Measurements from ENCODE around the gene NDUFS5.
"Not testable (repeated sequence)": the region's sequence is repeated elsewhere in the genome, so short reads cannot be mapped to it uniquely, and the experiment has no call there.

NDUFS5 gene

DNA sequence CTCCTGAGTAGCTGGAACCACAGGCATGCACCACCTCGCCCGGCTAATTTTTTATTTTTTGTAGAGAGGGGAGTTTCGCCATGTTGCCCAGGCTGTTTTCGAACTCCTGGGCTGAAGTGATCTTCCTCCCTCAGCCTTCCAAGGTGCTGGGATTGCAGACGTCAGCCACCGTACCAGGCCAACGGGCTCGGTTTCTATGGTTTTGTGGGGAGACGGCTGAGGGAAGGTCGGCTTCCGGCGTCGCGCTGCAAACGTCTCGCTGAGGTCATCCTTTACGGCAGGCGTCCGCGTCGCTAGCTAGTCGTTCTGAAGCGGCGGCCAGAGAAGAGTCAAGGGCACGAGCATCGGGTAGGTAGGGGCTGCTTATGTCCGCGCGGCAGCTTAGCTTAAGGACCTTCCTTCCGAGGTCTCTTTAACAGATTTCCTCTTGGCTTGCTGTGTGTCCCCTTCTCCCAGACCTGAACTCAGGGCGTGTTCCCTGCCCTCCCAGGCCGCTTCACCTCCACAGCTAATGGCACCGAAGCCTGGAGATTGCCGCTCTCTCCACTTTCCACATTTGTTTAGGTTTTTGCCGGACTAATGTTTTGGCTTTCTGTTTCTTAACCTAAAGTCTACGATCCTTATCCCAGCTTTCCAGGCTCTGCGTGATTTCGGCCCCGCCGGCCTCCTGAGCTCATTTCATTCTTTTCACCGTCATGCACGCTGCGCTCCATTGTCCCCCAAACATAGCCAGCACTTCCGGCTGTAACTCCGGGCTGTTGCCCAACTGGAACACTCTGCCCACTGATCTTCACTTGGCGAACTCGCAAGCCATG lies at the start of gene NDUFS5:
Gene NDUFS5, plus strand, starts transcription at position 300 of the 815 bp plus-strand sequence. CDS start 2,375 bp downstream, outside the sequence.
- DNase-seq: peak; percentile 83

DNA sequence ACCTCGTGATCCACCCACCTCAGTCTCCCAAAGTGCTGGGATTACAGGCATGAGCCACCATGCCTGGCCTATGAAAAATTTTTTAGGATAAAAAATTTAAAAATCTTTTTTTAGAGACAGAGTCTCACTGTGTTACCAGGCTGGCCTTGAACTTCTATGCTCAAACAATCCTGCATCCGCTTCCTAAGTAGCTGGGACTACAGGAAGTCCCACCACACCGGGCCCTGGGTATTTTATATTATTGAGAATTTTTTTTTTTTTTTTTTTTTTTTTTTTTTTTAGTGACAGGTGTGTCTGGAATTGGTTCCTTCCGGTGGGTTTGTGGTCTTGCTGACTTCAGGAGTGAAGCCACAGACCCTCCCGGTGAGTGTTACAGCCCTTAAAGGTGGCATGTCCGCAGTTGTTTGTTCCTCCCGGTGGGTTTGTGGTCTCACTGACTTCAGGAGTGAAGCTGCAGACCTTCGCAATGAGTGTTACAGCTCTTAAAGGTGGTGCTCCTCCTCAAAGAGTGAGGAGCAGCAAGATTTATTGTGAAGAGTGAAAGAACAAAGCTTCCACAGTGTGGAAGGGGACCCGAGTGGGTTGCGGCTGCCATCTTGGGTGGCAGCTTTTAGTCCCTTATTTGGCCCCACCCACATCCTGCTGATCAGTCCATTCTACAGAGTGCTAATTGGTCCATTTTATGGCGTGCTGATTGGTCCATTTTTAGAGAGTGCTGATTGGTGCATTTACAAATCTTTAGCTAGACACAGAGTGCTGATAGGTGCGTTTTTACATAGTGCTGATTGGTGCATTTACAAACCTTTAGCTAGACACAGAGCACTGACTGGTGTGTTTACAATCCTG lies 48.5 kb upstream of the NDUFS5 start:
- peak; percentile 84 for DNase-seq

DNA sequence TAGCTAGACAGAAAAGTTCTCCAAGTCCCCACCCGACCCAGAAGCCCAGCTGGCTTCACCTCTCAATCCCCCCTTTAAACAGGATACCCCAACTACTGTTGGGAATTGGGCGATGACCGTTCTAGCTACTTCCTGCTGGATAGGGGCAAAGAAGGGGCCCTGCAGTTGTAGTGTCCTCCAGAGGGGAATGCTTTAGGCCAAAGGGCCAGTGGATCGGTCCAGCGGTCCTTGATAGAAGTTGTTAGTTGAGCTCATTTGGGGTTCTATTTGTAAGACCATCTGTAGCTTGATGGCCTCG lies 48.0 kb upstream of the NDUFS5 start:
- DNase-seq: not testable (repeated sequence)

DNA sequence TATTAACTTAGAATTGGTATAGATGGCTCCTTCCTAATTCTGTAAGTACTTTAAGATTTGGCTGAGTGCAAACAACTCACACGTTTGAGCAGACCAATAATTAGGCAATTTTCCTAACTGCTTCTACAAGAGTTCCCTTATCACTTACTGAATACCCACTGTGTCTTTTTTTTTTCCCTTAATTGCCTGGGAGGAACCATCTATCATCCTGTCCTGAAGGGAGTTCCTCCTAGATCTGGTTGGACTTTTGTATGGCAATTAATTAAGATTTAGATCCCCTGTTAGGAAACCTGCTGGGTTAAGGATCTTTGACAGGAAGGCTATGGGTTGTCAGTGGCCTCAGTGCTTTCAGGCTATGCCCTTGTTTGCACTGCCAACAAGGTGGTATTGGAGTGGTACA lies 46.8 kb upstream of the NDUFS5 start:
- not testable (repeated sequence) for DNase-seq

DNA sequence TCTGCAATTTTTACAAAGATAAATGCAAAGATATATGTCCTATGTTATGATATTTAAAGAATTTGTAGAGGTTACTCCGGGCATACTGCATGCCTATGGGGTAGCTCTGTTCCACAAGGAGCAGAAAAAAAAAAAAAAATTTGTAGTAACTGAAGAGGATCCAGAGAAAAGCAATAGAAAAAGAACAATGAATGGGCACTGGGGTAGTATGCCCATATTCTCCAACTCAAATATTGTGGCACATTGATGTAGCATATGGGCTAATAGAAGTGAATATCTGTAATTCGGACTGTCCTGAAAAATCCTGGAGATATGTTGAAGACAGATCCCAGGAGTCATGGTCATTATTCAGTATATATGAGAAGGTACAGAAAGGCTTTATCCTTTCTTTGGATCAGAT lies 36.2 kb upstream of the NDUFS5 start:
- no peak for DNase-seq

DNA sequence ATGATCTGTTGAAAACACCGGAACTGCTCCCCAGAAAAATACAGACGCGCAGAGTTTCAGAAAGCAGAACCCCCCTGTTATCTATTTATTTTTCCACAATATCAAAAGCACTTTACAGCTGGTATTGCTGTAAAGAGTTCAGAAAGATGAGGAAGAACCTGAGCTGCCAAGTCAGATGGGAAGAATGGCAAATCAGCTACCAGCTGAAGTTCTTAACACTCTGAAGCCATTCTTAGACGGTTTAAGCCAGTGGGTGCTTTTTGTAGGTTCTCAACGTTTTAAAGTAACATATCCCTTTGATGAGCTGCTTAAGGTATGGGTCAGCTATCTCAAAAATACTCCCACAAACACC lies 35.8 kb upstream of the NDUFS5 start:
- no peak for DNase-seq

DNA sequence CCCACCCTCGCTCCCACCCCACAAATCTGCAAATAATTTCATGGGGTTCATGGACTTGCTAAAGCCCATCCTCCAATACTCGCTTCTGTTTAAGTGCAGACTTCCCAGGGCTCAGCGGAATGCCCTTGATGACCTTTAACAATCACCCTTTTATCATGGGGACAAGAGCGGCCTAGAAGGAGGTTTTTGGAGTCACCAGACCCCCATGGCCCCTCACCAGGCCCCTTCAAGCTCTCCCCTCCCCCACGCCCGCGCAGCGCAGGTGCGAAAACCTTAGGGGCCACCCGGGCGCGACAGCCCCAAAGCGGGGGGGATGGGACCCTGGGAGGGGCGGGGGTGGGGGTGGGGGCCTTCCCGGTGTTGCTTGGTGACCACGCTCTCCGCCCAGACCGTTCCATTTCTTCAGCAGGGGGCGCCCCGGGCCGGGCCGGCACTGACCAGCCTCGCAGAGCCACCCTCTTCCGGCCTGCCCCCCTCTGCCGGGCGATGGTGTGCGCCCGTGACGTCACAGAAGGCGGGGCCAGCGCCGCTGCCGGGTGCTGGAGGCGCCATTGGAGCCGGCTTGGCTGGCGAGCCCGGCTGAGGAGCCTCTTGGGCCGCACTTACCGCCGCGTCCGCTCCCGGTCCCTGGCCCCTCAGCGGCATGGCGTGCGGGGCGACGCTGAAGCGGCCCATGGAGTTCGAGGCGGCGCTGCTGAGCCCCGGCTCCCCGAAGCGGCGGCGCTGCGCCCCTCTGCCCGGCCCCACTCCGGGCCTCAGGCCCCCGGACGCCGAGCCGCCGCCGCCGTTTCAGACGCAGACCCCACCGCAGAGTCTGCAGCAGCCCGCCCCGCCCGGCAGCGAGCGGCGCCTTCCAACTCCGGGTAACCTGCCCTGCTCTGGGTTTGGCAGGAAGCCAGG lies 35.2 kb upstream of the NDUFS5 start, which contains the start of gene AKIRIN1:
Gene AKIRIN1, plus strand, starts transcription at position 539 of the 900 bp plus-strand sequence. Its CDS starts 105 bp downstream, at position 644.
- peak; percentile 97 for DNase-seq

DNA sequence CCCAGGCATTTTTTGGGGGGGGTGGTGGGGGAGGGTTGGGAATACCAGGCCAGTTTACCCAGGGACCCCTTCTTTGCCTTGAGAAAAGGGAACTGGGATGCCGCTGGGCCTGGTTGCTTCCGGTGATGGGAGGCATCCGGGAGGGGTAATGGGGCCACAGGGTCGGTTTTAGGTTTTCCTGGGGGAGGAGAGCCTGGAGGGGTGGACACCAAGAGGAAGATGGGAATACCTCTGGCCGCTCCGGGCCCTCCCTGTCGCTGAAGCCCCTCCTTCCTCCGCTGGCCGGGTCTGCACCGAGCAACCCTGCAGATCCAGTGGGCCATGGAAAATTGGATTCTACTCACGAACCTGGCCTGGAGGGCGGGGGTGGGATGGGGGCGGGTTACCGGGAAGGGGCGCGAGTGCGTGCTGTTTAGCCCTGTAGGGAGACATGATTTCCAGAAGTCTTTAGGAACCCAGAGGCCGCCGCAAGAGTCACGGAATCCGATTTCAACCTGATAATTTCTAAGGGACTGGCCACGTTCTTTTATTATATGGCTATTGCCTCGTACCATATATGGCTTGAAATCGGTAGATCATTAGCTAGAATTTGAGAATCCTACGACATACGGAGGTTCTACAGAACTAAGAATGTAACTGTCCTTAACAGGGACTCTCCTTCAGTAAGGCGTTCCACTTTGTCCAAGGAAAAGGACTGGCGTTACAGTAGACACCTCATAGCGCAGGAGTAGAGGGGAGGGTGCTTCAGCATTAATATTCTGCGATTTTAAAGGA lies 34.3 kb upstream of the NDUFS5 start:
- no peak for DNase-seq

DNA sequence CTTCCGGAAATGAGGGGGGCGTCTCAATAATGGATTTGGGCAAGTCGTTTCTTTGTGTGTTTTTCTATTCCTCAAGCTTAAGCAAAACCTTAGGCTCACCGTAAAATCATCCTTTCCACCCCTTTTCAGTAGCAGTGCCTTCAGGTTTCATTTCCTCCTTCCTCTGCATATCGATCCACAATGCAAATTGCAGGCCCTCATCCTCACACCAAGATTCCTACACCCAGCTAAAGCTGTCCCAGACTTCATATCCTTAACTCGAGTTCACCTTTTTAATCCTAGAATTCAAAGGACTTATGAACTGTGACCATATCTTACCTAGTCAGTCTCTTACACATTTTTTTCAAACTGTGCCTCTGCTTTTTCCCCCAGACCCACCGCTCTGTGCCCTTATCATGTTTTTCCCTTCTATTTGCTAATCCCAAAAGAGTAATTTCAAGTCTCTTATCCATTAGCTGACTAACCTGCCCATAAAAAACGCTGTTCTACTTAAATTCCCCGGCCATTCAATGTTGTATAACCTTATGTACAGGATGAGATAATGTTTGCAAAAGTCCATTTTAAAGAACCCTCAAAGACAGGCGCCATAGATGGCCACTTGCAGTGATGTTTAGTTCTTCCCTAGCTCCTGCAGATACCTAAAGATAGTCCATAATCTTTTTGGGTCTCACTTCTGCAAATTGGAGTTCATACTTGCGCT lies 33.6 kb upstream of the NDUFS5 start:
- DNase-seq: no peak

DNA sequence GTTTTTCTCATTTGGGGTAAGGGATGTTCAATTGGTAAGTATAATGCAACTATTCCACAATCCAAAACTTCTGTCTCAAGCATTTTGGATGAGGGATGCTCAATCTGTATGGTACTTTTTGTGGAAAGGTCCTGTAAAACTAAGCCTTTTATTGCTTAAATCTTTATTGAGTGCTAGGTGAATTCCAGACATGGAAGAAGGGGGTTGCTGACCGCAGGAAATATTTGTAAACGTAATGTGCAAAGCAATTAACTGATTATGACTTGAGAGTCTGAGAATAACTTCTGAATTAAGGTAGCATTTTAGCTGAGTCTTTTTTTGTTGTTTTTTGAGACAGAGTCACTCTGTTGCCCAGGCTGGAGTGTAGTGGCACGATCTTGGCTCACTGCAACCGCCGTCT lies 32.0 kb upstream of the NDUFS5 start:
- no peak for DNase-seq

DNA sequence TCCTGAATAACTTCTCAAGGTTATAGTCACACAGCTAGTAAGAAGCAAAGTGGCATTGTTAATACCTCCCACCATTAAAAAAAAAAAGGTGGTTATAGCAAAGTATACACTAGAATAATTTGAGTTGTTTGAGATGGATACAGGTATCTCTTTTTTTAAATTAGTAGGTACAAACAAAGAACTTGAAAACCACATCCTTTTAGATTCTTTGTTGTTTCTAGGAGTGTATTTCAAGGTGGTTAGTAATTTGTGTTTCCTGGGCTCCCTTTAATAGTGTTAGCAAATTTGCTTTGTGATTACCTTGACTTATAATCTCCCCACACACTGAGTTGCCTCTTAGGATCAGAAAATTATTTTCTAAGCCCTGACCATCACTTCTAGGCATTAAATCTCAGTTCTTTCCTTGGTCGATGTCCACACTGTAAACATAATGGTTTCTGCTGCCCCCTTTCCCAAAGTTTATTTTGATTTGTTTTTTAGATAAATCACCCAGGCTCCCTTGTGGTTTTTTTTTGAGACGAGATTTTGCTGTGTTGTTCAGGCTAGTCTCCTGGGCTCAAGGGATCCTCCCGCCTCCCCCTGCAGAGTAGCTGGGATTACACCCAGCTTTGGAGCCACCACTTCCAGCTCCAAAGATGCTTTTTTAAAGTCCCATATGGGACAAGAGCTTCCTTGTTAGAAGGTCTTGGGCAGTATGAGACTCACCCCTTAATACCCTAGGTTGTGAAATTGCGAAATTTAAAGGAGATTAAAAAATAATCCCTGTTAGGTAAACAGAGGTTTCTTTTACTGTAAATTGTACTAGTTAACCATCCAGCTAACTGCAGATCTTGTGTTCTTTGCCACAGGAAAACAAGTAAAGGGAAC lies 28.9 kb upstream of the NDUFS5 start:
- DNase-seq: peak; percentile 48

DNA sequence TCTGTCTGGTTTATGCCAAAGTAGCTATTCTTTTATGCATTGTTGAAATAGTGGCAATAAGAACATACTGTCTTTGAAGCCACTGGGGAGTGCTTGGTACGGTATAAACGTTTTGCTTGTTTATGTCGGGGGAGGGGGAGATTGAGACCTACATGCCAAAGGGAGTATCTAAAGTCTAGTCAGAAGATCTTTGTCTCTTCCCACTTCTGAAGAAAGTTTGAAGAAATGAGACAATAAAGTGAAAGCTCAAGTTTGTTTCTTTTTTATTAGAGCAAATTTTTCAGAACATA lies 28.3 kb upstream of the NDUFS5 start:
- DNase-seq: peak; percentile 16

DNA sequence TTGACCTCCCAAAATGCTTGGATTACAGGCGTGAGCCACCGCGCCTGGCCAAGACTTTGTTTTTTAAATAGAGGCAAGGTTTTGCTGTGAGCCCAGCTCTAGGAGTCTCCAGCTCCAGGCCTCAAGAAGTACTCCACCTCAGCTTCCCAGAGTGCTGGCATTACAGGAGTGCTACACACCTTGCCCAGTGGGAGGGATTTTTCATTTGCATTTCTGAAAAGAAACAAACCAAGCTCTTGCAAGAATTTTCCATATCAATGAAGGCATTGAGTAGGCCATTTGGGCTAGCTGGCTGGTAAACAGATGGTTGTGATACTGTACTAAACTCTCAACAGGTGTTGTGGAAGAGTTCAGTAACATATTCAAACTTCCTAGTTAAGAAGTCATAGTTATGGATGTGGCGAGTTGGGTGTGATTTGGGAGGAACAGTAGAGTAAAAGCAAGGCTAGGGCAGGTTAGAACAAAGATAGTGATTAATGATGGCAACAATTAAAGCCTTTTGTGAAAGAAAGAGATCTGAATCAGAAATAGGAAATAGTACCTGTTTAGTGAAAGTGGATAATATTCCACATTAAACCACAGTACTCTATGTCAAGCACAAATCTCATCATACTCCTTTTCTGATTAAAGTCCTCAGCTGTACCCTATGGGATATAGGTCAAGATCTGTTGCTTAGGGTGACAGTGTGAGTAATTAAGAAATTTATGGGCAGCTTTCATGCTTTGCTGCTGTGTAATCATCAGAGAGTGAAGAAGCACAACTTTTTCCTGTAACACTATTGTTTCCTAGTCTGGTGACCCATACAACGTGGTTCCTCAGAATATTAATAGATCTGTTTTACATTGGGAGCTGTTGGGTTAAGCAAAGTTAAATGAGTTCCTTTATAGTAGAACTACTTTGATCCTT lies 24.4 kb upstream of the NDUFS5 start:
- no peak for DNase-seq

DNA sequence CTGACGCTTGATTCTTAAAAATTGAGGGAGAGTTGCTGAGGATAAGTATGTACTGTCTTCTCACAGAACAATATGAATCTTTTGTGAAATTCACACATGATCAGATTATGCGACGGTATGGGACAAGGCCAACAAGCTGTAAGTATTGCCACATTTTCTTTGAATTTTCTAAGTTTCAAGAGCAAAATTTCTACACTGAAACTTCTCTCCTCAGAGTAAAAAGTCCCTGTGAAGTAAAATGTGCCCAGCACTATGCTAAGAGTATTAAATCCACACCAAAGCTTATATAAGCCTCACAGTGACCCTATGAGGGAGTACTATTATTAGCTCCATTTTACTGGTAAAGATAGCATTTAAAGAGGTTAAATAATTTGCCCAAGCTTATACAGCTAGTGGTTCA lies 22.9 kb upstream of the NDUFS5 start:
- DNase-seq: no peak

DNA sequence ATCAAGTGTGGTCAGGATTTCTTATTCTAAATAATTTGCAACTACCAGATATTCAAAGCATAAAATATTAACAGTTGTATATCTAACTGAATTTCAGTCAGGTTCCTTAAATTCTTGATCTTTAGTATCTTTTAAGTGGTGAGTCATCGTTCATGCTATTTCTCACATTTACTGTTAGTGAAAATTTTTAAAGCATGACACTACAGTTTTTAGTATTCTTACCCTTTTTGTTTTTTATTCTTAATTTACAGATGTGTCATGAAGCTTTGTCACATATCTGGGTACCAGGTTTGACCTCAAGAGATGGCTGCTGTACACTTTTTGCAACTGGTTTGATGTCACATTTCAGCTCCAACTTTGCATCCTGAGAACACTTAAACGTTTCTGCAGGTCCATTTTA lies 22.4 kb upstream of the NDUFS5 start:
- DNase-seq: no peak

DNA sequence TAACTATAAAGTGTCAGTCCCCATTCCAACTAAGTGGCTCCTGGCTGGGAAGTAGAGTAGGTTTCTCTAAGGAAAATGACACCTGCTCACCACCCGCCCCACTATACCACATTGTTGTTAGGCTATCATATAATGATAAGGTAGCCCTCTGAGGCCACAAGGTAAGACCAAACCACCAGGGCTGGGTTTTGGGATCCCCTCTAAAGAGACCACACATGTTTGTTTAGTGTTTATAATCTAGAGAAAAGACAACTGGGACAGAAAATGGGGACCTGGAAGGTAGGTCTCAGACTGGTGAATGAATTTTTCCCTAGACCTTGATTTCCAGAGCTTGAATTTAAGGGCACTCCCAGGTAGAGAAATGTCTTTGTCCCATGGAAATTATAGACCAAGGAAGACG lies 19.9 kb upstream of the NDUFS5 start:
- no peak for DNase-seq

DNA sequence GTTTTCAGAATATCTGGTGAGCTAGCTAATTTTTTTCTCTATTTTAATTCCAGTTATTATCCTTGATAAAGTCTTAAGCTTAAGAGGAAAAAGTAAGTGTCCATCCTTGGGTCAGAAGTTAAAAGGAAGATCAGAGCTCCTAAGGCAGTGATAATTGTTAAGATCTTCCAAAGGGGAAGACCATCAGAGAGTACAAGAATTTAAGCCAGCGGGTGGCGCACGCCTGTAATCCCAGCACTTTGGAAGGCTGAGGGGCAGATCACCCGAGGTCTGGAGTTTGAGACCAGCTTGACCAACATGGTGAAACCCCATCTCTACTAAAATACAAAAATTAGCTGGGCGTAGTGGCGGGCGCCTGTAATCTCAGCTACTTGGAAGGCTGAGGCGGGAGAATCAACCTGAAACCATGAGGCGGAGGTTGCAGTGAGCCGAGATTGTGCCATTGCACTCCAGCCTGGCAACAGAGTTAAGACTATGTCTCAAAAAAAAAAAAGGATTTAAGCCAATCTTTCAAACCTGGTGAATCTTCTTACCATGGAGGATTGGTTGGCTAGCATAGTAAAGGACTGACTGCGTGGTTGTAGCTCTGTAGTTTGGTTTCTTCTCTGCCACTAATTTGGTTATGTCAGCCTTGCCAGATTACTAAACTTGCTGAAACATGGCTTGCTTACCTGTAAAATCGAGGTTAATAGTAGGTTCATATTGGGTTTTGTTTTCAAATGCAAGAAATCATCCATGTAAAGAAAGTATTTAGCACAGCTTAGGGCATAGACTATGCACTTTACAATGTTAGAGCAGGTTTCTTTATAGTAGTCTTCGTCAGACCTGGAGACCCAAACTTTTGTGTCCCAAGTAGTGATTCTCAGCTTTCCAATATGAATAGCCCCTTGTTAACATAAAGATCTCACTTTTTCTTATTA lies 19.2 kb upstream of the NDUFS5 start:
- no peak for DNase-seq

DNA sequence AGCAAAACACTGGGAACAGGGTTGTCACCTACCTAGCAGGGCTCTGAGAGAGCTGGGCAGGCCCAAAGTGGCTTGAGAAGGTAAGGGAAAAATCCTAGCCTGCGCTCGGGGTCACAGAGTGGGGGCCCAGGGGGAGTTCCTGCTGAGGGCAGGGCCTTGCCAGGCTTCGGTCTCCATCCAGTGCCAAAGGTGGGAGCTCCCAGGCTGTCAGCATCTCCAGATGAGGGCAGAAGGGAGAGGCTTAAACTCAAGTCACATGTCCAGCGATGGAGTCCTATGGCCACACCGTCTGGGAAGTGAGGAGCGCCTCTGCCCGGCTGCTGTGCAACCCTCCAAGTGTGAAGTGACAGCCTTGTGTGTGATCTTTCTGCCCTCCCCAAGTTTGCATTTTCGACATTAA lies 11.2 kb upstream of the NDUFS5 start:
- DNase-seq: not testable (repeated sequence)
